K562 (cell line): ENCODE measurements around the gene MAP3K12. TPM values are rescaled to one million over a fixed set of nuclear protein-coding genes. Genes with fewer than 3 reads are reported as not detected.

ENCODE experiments used
- ARID1B ChIP-seq: fragments of 450-650 bp; IDR thresholded peaks from 2 replicates; pipeline ENCODE4 v1.6.1; 2016; ENCODE audit warnings: antibody characterized with exemption, mild to moderate bottlenecking, inconsistent platforms
- CSDE1 ChIP-seq, 2 experiments: fragments of 450-650 bp; IDR thresholded peaks; 2 replicates each; pipeline ENCODE4 v1.6.1; 2016; ENCODE audit warnings: mild to moderate bottlenecking in 1 of 2
- HNRNPUL1 ChIP-seq: fragments of 200-400 bp; formaldehyde crosslinking; IDR thresholded peaks from 2 replicates; pipeline ENCODE4 v1.6.1; 2017; ENCODE audit warnings: low read length
- LARP7 ChIP-seq: fragments of 450-650 bp; IDR thresholded peaks from 2 replicates; pipeline ENCODE4 v1.6.1; 2016
- MAFK ChIP-seq: IDR thresholded peaks from 2 replicates; pipeline ENCODE4 v1.6.1; 2011; ENCODE audit warnings: low read length, improper control_type of control experiment
- NCOA2 ChIP-seq, 2 experiments: fragments of 450-650 bp; IDR thresholded peaks; 2 replicates each; pipeline ENCODE4 v1.6.1; 2018; ENCODE audit warnings: mild to moderate bottlenecking in 2 of 2, moderate library complexity in 1 of 2; ENCODE audit not compliant: partially characterized antibody in 2 of 2
- NFATC3 ChIP-seq: fragments of 450-650 bp; IDR thresholded peaks from 2 replicates; pipeline ENCODE4 v1.6.1; 2017; ENCODE audit warnings: mild to moderate bottlenecking
- NFYB ChIP-seq: IDR thresholded peaks from 2 replicates; pipeline ENCODE4 v1.6.1; 2011; ENCODE audit warnings: mild to moderate bottlenecking, moderate library complexity; ENCODE audit not compliant: insufficient read length; ENCODE audit errors: extremely low read depth
- PCBP1 ChIP-seq: fragments of 200-400 bp; formaldehyde crosslinking; IDR thresholded peaks from 2 replicates; pipeline ENCODE4 v1.6.1; 2018; ENCODE audit warnings: mild to moderate bottlenecking, low read depth, low read length; ENCODE audit not compliant: poor library complexity, severe bottlenecking
- POLR2B ChIP-seq: fragments of 450-650 bp; IDR thresholded peaks from 2 replicates; pipeline ENCODE4 v1.6.1; 2018; ENCODE audit warnings: low read depth; ENCODE audit not compliant: partially characterized antibody
- PYGO2 ChIP-seq: fragments of 450-650 bp; IDR thresholded peaks from 2 replicates; pipeline ENCODE4 v1.6.1; 2016; ENCODE audit warnings: mild to moderate bottlenecking, missing genetic modification characterization, moderate library complexity, missing compliant biosample characterization
- RFX5 ChIP-seq: IDR thresholded peaks from 2 replicates; pipeline ENCODE4 v1.6.1; 2011; ENCODE audit warnings: low read depth, mild to moderate bottlenecking, improper control_type of control experiment, low read length
- SAFB2 ChIP-seq: fragments of 200-400 bp; formaldehyde crosslinking; IDR thresholded peaks from 2 replicates; pipeline ENCODE4 v1.6.1; 2018; ENCODE audit warnings: borderline replicate concordance, low read length, low read depth, moderate library complexity; ENCODE audit not compliant: severe bottlenecking
- TRIM24 ChIP-seq, 2 experiments: fragments of 450-650 bp; IDR thresholded peaks; 2 replicates each; pipeline ENCODE4 v1.6.1; 2016
- YY1 ChIP-seq, 3 experiments: IDR thresholded peaks; 2 replicates each; pipeline ENCODE4 v1.6.1; 2011; ENCODE audit warnings: low read length in 2 of 3, mild to moderate bottlenecking in 2 of 3, moderate library complexity in 2 of 3, borderline replicate concordance in 1 of 3, control low read depth in 1 of 3, low read depth in 1 of 3; ENCODE audit not compliant: insufficient read depth in 3 of 3, insufficient replicate concordance in 2 of 3, control insufficient read depth in 1 of 3, insufficient read length in 1 of 3; ENCODE audit errors: extremely low read depth in 1 of 3
- ZNF408 ChIP-seq: fragments of 250-450 bp; sonication (Bioruptor Pico); IDR thresholded peaks from 2 replicates; pipeline ENCODE4 v1.4.0; 2020; ENCODE audit warnings: low read depth, mild to moderate bottlenecking, moderate library complexity
- ZNF77 ChIP-seq: fragments of 250-450 bp; sonication (Bioruptor Pico); IDR thresholded peaks from 2 replicates; pipeline ENCODE4 v1.5.0; 2020
- ZSCAN29 ChIP-seq: fragments of 450-650 bp; IDR thresholded peaks from 2 replicates; pipeline ENCODE4 v1.6.1; 2017
- polyA plus RNA-seq, 8 experiments: library from polyadenylated mRNA; depleted of rRNA in 4 of 8; stranded (reverse) in 5 of 8; unstranded in 3 of 8; fragments of >200 nt; fragmentation: Nextera tagmentation in 2 of 8; fragmentation: Illumina TruSeq in 1 of 8; extraction: Ambion mirVana in 2 of 8; extraction: Trizol in 1 of 8; gene quantifications; 2 replicates each; pipeline versions ENCODE4 v1.2.1 to v1.2.3, GENCODE V29; 2011 to 2014; ENCODE audit warnings: inconsistent platforms in 1 of 8, missing spikeins in 1 of 8
- total RNA-seq, 7 experiments: library from RNA; depleted of rRNA in 6 of 7; stranded (reverse); fragments of >200 nt in 6 of 7; fragmentation: Illumina TruSeq in 2 of 7; extraction: Trizol in 2 of 7; gene quantifications; 2 replicates each; pipeline versions ENCODE4 v1.2.1 to v1.2.3, GENCODE V29; 2011 to 2021; ENCODE audit warnings: low replicate concordance in 1 of 7
- TF ChIP-seq, protein P1 (sequence below): sonication (generic); formaldehyde crosslinking; IDR thresholded peaks from 2 replicates; pipeline ENCODE4 v1.8.0; 2022; ENCODE audit warnings: missing genetic modification reagents, mild to moderate bottlenecking, moderate library complexity, borderline replicate concordance
- TF ChIP-seq, protein P2 (sequence below): fragments of 250-450 bp; sonication (Bioruptor Pico); IDR thresholded peaks from 2 replicates; pipeline ENCODE4 v1.8.0; 2022; ENCODE audit warnings: moderate library complexity, mild to moderate bottlenecking, inconsistent platforms
- TF ChIP-seq, protein P3 (sequence below): fragments of 450-650 bp; formaldehyde crosslinking; IDR thresholded peaks from 2 replicates; pipeline ENCODE4 v1.4.0; 2022; ENCODE audit warnings: missing genetic modification characterization
- TF ChIP-seq, protein P4 (sequence below), 3 experiments: IDR thresholded peaks in 2 of 3; conservative IDR thresholded peaks in 1 of 3; 2 replicates each; pipeline ENCODE4 v1.5.1; 2011 to 2012; ENCODE audit warnings: low read length in 3 of 3, mild to moderate bottlenecking in 3 of 3, control low read depth in 2 of 3, improper control_type of control experiment in 1 of 3, inconsistent platforms in 1 of 3, low read depth in 1 of 3, mixed read lengths in 1 of 3, moderate library complexity in 1 of 3; ENCODE audit not compliant: insufficient read depth in 2 of 3
- TF ChIP-seq, protein P5 (sequence below): fragments of 250-450 bp; sonication (Bioruptor Pico); IDR thresholded peaks from 2 replicates; pipeline ENCODE4 v1.4.0; 2020; ENCODE audit warnings: mild to moderate bottlenecking

The MAP3K12 gene
- total and polyA plus RNA-seq, 9 of the 15 experiments (the other 6 are each of a cell fraction or from before 2014, with no cell fraction given): 0.10 to 2.4 (median 1.6) TPM

DNA sequence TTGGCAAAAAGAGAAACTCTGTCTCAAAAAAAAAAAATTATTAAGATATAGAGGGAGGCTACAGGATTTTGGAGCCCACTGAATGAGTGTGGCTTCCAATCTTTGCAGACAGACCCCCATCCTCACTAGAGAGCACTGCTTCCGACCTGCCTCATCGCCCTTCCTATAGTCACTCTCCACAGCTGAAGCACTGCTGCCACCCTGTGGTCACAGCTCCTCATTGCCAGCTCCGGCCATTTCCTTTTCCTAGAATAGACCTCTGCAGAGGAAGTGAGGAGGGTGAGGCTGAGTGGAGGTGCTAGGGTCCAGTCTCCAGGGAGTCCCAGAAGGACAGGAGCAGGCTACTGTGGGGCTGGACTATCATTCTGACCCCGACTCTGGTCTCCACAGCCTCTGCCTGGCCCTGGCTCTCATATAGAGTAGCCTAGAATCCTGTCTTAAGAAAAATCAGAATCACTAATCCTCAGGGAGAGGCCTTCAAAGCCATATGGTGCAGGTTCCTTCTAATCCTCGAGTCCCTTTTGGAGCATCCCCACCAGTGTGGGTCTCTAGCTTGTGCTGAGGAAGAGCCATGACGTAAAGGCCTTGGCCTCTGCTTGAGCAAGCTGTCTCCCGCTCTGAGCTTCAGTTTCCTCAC, 9.4 kb upstream of the MAP3K12 start (continued):
- TF ChIP-seq ARID1B: no peak
- no peak for TF ChIP-seq TRIM24 (IDR thresholded peaks at IDR 0.05)
- TF ChIP-seq CSDE1 (IDR thresholded peaks at IDR 0.05): no peak
- TF ChIP-seq, protein P1, sequence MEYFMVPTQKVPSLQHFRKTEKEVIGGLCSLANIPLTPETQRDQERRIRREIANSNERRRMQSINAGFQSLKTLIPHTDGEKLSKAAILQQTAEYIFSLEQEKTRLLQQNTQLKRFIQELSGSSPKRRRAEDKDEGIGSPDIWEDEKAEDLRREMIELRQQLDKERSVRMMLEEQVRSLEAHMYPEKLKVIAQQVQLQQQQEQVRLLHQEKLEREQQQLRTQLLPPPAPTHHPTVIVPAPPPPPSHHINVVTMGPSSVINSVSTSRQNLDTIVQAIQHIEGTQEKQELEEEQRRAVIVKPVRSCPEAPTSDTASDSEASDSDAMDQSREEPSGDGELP (CRISPR knock-in tag): peak; percentile 51; the same call in 1 of the 2 replicates
- TF ChIP-seq ZNF408: no peak
- no peak for TF ChIP-seq NCOA2 (IDR thresholded peaks at IDR 0.05; ENCODE audit: partially characterized antibody in 2 of 2)
- no peak for TF ChIP-seq RFX5
- TF ChIP-seq, protein P2, sequence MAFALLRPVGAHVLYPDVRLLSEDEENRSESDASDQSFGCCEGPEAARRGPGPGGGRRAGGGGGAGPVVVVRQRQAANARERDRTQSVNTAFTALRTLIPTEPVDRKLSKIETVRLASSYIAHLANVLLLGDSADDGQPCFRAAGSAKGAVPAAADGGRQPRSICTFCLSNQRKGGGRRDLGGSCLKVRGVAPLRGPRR (CRISPR knock-in tag): no peak
- no peak for TF ChIP-seq HNRNPUL1
- TF ChIP-seq PCBP1: no peak
- no peak for TF ChIP-seq ZNF77 (CRISPR knock-in tag)
- TF ChIP-seq, protein P3, sequence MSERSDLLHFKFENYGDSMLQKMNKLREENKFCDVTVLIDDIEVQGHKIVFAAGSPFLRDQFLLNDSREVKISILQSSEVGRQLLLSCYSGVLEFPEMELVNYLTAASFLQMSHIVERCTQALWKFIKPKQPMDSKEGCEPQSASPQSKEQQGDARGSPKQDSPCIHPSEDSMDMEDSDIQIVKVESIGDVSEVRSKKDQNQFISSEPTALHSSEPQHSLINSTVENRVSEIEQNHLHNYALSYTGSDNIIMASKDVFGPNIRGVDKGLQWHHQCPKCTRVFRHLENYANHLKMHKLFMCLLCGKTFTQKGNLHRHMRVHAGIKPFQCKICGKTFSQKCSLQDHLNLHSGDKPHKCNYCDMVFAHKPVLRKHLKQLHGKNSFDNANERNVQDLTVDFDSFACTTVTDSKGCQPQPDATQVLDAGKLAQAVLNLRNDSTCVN (CRISPR knock-in tag): no peak
- no peak for TF ChIP-seq NFYB
- TF ChIP-seq, protein P4, sequence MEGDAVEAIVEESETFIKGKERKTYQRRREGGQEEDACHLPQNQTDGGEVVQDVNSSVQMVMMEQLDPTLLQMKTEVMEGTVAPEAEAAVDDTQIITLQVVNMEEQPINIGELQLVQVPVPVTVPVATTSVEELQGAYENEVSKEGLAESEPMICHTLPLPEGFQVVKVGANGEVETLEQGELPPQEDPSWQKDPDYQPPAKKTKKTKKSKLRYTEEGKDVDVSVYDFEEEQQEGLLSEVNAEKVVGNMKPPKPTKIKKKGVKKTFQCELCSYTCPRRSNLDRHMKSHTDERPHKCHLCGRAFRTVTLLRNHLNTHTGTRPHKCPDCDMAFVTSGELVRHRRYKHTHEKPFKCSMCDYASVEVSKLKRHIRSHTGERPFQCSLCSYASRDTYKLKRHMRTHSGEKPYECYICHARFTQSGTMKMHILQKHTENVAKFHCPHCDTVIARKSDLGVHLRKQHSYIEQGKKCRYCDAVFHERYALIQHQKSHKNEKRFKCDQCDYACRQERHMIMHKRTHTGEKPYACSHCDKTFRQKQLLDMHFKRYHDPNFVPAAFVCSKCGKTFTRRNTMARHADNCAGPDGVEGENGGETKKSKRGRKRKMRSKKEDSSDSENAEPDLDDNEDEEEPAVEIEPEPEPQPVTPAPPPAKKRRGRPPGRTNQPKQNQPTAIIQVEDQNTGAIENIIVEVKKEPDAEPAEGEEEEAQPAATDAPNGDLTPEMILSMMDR (IDR thresholded peaks at IDR 0.05 in 2 of 3, conservative IDR thresholded peaks at IDR 0.05 in 1 of 3; ENCODE audit: insufficient read depth in 2 of 3, low read depth in 1 of 3, low read length in 3 of 3): peak; percentile 94 to 98 (median 95)
- no peak for TF ChIP-seq PYGO2
- no peak for TF ChIP-seq NFATC3
- TF ChIP-seq LARP7: no peak
- TF ChIP-seq, protein P5, sequence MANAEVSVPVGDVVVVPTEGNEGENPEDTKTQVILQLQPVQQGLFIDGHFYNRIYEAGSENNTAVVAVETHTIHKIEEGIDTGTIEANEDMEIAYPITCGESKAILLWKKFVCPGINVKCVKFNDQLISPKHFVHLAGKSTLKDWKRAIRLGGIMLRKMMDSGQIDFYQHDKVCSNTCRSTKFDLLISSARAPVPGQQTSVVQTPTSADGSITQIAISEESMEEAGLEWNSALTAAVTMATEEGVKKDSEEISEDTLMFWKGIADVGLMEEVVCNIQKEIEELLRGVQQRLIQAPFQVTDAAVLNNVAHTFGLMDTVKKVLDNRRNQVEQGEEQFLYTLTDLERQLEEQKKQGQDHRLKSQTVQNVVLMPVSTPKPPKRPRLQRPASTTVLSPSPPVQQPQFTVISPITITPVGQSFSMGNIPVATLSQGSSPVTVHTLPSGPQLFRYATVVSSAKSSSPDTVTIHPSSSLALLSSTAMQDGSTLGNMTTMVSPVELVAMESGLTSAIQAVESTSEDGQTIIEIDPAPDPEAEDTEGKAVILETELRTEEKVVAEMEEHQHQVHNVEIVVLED: 0 out of 2 replicates have a peak, but pooled peaks have one; percentile 14
- TF ChIP-seq YY1 (IDR thresholded peaks at IDR 0.05; ENCODE audit: borderline replicate concordance in 1 of 3, control insufficient read depth in 1 of 3, extremely low read depth in 1 of 3, insufficient read depth in 3 of 3, insufficient read length in 1 of 3, insufficient replicate concordance in 2 of 3, low read depth in 1 of 3, low read length in 2 of 3): peak in 2 of 3 experiments; percentile 82 to 88
- no peak for TF ChIP-seq MAFK
- TF ChIP-seq SAFB2: no peak
- TF ChIP-seq POLR2B: no peak
- TF ChIP-seq ZSCAN29: no peak
